OCI-LY1 (cell line): ENCODE measurements around the gene IMPA2.
"Not testable (repeated sequence)": the region's sequence is repeated elsewhere in the genome, so short reads cannot be mapped to it uniquely, and the experiment has no call there.

ENCODE experiments used
- H2AFZ ChIP-seq: fragments of 200-600 bp; sonication (generic), shearing (Covaris generic); 2 replicates; pipeline ENCODE4 v1.6.0; 2014; ENCODE audit warnings: antibody characterized with exemption, mild to moderate bottlenecking, low read length
- H3F3A ChIP-seq: fragments of 200-600 bp; sonication (generic), shearing (Covaris generic); 2 replicates; pipeline ENCODE4 v1.6.0; 2014; ENCODE audit warnings: mild to moderate bottlenecking, antibody characterized with exemption, low read length, moderate library complexity; ENCODE audit not compliant: insufficient read depth
- H3K27ac ChIP-seq: fragments of 200-600 bp; sonication (generic); 2 replicates; pipeline ENCODE4 v1.5.1; 2014; ENCODE audit warnings: low read length, mixed run types, mild to moderate bottlenecking, low read depth; ENCODE audit not compliant: poor library complexity, severe bottlenecking
- H3K27me3 ChIP-seq: fragments of 200-600 bp; sonication (generic); 2 replicates; pipeline ENCODE4 v1.6.0; 2014; ENCODE audit warnings: antibody characterized with exemption, mild to moderate bottlenecking, low read length, moderate library complexity; ENCODE audit not compliant: insufficient read depth
- H3K36me3 ChIP-seq: fragments of 200-600 bp; sonication (generic); 2 replicates; pipeline ENCODE4 v1.6.1; 2014; ENCODE audit warnings: mild to moderate bottlenecking, antibody characterized with exemption, low read length, moderate library complexity, mixed read lengths; ENCODE audit not compliant: insufficient read depth
- H3K4me1 ChIP-seq: fragments of 200-600 bp; sonication (generic); 2 replicates; pipeline ENCODE4 v1.5.1; 2014; ENCODE audit warnings: mild to moderate bottlenecking, low read length, moderate library complexity; ENCODE audit not compliant: insufficient read depth, severe bottlenecking
- H3K4me2 ChIP-seq: fragments of 200-600 bp; sonication (generic), shearing (Covaris generic); 2 replicates; pipeline ENCODE4 v1.6.1; 2014; ENCODE audit warnings: low read length
- H3K4me3 ChIP-seq: fragments of 200-600 bp; sonication (generic); 2 replicates; pipeline ENCODE4 v1.5.1; 2014; ENCODE audit warnings: low read length, low read depth, mild to moderate bottlenecking, mixed read lengths; ENCODE audit not compliant: poor library complexity, severe bottlenecking
- H3K79me2 ChIP-seq: fragments of 200-600 bp; shearing (Covaris generic); 2 replicates; pipeline ENCODE4 v1.6.1; 2016; ENCODE audit warnings: mixed run types, low read length, mixed read lengths; ENCODE audit not compliant: insufficient read depth
- H3K9ac ChIP-seq: fragments of 200-600 bp; sonication (generic), shearing (Covaris generic); 2 replicates; pipeline ENCODE4 v1.6.1; 2014; ENCODE audit warnings: mild to moderate bottlenecking, low read length, mixed read lengths
- H3K9me2 ChIP-seq: fragments of 200-600 bp; sonication (generic), shearing (Covaris generic); 2 replicates; pipeline ENCODE4 v1.6.1; 2014; ENCODE audit warnings: low read depth, mild to moderate bottlenecking, low read length, mixed read lengths
- H3K9me3 ChIP-seq: fragments of 200-600 bp; shearing (Covaris generic); 2 replicates; pipeline ENCODE4 v1.6.1; 2014; ENCODE audit warnings: low read length, mixed read lengths
- H4K20me1 ChIP-seq: fragments of 200-600 bp; sonication (generic), shearing (Covaris generic); 2 replicates; pipeline ENCODE4 v1.6.0; 2016; ENCODE audit warnings: mild to moderate bottlenecking, low read length; ENCODE audit not compliant: insufficient read depth
- CTCF ChIP-seq: fragments of 200-600 bp; sonication (generic), shearing (Covaris generic); IDR thresholded peaks from 2 replicates; pipeline ENCODE4 v1.5.1; 2017; ENCODE audit warnings: mild to moderate bottlenecking, antibody characterized with exemption, low read length, moderate library complexity, mixed read lengths
- EZH2 ChIP-seq: fragments of 200-600 bp; sonication (generic), shearing (Covaris generic); IDR thresholded peaks from 2 replicates; pipeline ENCODE4 v1.8.0; 2017; ENCODE audit warnings: borderline replicate concordance, mixed run types, mild to moderate bottlenecking, antibody characterized with exemption, low read length, moderate library complexity, mixed read lengths

IMPA2 gene

GRCh38 chr18:11969904-11970835, 11.1 kb upstream of the IMPA2 start:
- no peaks in the 10 kb centered on the region for H3K9me2 ChIP-seq
- H3F3A ChIP-seq: no peaks in the 10 kb centered on the region
- 0 out of 2 replicates have a peak, but pooled peaks cover 3% of the 10 kb centered on the region for H3K27me3 ChIP-seq
- no peak overlapping the region for H2AFZ ChIP-seq
- no peaks in the 10 kb centered on the region for H3K36me3 ChIP-seq
- H3K79me2 ChIP-seq: no peaks in the 10 kb centered on the region
- no peaks in the 10 kb centered on the region for H3K4me1 ChIP-seq
- H3K9ac ChIP-seq: no peak overlapping the region
- H3K27ac ChIP-seq: no peak overlapping the region
- no peak overlapping the region for H3K4me2 ChIP-seq
- H3K9me3 ChIP-seq: no peaks in the 10 kb centered on the region
- H4K20me1 ChIP-seq: no peaks in the 10 kb centered on the region
- H3K4me3 ChIP-seq: no peak overlapping the region
- TF ChIP-seq CTCF (no peak), EZH2 (no peak)

- H3K36me3 ChIP-seq, H3K27ac ChIP-seq, H2AFZ ChIP-seq: not testable (repeated sequence)
These were observed 10.5 kb upstream of the IMPA2 start for GRCh38 chr18:11970836-11971226.

DNA sequence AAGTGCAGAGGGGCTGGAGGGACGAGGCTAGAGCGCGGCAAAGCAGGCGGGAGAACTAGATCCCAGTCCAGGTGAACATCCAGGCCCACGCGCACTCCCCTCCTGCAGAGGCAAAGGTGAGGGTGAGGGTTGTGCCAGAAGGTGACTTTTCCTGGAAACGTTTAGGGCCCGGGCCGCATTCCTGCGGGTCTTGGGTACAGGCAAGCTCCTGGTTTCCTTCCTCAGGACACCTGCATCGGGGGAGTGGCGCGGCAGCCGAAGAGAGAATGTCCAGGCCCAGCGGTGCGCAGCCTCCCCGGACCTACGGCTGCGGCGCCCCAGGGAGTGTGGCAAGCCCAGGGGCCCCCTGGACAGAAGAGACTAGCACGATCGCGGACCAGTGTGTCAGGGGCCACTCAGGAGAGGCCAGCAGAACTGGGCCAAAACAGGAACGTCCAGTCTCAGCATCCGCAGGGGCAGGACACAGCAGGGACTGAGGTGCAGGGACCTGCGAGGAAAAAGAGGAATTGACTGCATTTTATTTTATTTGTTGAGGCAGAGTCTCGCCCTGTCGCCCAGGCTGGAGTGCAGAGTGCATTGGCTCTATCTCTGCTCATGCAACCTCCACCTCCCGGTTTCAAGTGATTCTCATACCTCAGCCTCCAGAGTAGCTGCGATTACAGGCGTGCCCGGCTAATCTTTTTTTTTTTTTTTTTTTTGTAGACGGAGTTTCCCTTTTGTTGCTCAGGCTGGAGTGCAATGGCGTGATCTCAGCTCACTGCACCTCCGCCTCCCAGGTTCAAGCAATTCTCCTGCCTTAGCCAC, 8.7 kb upstream of the IMPA2 start:
- Histone ChIP-seq H3K9me2 (no peaks in the 10 kb centered on the region), H4K20me1 (no peaks in the 10 kb centered on the region), H3K9me3 (no peaks in the 10 kb centered on the region), H3K4me1 (no peaks in the 10 kb centered on the region), H3K79me2 (no peaks in the 10 kb centered on the region), H3F3A (no peaks in the 10 kb centered on the region), H3K27ac (no peak overlapping the region), H3K9ac (no peak overlapping the region), H3K36me3 (no peaks in the 10 kb centered on the region), H3K27me3 (0 out of 2 replicates have a peak, but pooled peaks cover 3% of the 10 kb centered on the region), H2AFZ (no peak overlapping the region), H3K4me3 (no peak overlapping the region), H3K4me2 (no peak overlapping the region)
- TF ChIP-seq EZH2: no peak
- no peak for TF ChIP-seq CTCF

More at GRCh38 chr18:11970836-11971226, 10.5 kb upstream of the IMPA2 start:
- not testable (repeated sequence) for H3K4me2 ChIP-seq, H3K79me2 ChIP-seq, H3K9ac ChIP-seq, H3K27me3 ChIP-seq, H3F3A ChIP-seq, H4K20me1 ChIP-seq, H3K4me1 ChIP-seq, H3K9me2 ChIP-seq, H3K9me3 ChIP-seq, H3K4me3 ChIP-seq
